GM12878 (cell line): ENCODE data around the gene KCNJ10.

Experiments used
- EZH2 ChIP-seq: IDR thresholded peaks from 2 replicates; pipeline ENCODE4 v1.6.1; 2012; ENCODE audit warnings: low read depth, mild to moderate bottlenecking, control low read depth, inconsistent platforms, low read length, borderline replicate concordance; ENCODE audit not compliant: control insufficient read depth
- NFXL1 ChIP-seq: fragments of 450-650 bp; IDR thresholded peaks from 2 replicates; pipeline ENCODE4 v1.6.1; 2017; ENCODE audit warnings: antibody characterized with exemption, mild to moderate bottlenecking, borderline replicate concordance
- NFYB ChIP-seq: IDR thresholded peaks from 2 replicates; pipeline ENCODE4 v1.6.1; 2011; ENCODE audit warnings: low read depth, mild to moderate bottlenecking, low read length, improper control_type of control experiment, moderate library complexity; ENCODE audit not compliant: insufficient read depth
- POLR2A ChIP-seq: IDR thresholded peaks from 2 replicates; pipeline ENCODE4 v1.6.1; 2011; ENCODE audit warnings: low read depth, mild to moderate bottlenecking, low read length
- REST ChIP-seq: IDR thresholded peaks from 2 replicates; pipeline ENCODE4 v1.6.1; 2012; ENCODE audit warnings: mild to moderate bottlenecking, low read depth, low read length
- TAF1 ChIP-seq: IDR thresholded peaks from 2 replicates; pipeline ENCODE4 v1.6.1; 2011; ENCODE audit warnings: mild to moderate bottlenecking, low read depth, low read length, borderline replicate concordance
- TCF7 ChIP-seq: IDR thresholded peaks from 2 replicates; pipeline ENCODE4 v1.6.1; 2014; ENCODE audit warnings: antibody characterized with exemption, borderline replicate concordance
- ZBED1 ChIP-seq: IDR thresholded peaks from 2 replicates; pipeline ENCODE4 v1.6.1; 2016; ENCODE audit warnings: borderline replicate concordance
- ZNF687 ChIP-seq: fragments of 450-650 bp; IDR thresholded peaks from 2 replicates; pipeline ENCODE4 v1.6.1; 2017; ENCODE audit warnings: mild to moderate bottlenecking, moderate library complexity

GRCh38 chr1:160064746-160065145 lies 5.2 kb downstream of the KCNJ10 start:
- TF ChIP-seq NFYB: no peak
- no peak for TF ChIP-seq REST
- TF ChIP-seq POLR2A: no peak
- no peak for TF ChIP-seq NFXL1
- TF ChIP-seq ZNF687: no peak
- no peak for TF ChIP-seq TAF1
- TF ChIP-seq TCF7: no peak
- no peak for TF ChIP-seq EZH2
- TF ChIP-seq ZBED1: no peak
